Breast epithelium (tissue), 4 donors: ENCODE measurements around the gene RRP8. TPM values are rescaled to one million over a fixed set of nuclear protein-coding genes. Genes with fewer than 3 reads are reported as not detected.
A peak's percentile ranks its signal among the peaks of the same experiment; 100 is the strongest.

ENCODE experiments used
- DNase-seq, 2 donors: peaks; one replicate each; pipeline ENCODE4 v3.0.0-alpha.2; 2019; ENCODE audit warnings: low spot score in 2 of 2
- H3K27ac ChIP-seq, 2 donors: fragments of 200-600 bp; sonication (generic) in 1 of 2; one replicate each; pipeline ENCODE4 v1.5.1; 2016 to 2019; ENCODE audit warnings: mild to moderate bottlenecking in 1 of 2
- H3K27me3 ChIP-seq, 2 donors: fragments of 200-600 bp; sonication (generic) in 1 of 2; one replicate each; pipeline versions ENCODE4 v1.5.1 to v1.6.0; 2017 to 2019; ENCODE audit warnings: control low read depth in 1 of 2, mild to moderate bottlenecking in 1 of 2
- H3K36me3 ChIP-seq: fragments of 200-600 bp; one replicate; pipeline ENCODE4 v1.5.1; 2019
- H3K4me1 ChIP-seq, 2 donors: fragments of 200-600 bp; sonication (generic); one replicate each; pipeline ENCODE4 v1.5.1; 2016 to 2019; ENCODE audit warnings: control low read depth in 1 of 2
- H3K4me3 ChIP-seq, 3 donors: fragments of 200-600 bp; sonication (generic); 1 replicate in 2 of 3; 2 replicates in 1 of 3; pipeline ENCODE4 v1.5.1; 2016 to 2019; ENCODE audit warnings: mild to moderate bottlenecking in 3 of 3, moderate library complexity in 2 of 3
- H3K9me3 ChIP-seq, 2 donors: fragments of 200-600 bp; sonication (generic) in 1 of 2; one replicate each; pipeline ENCODE4 v1.5.1; 2016 to 2019; ENCODE audit warnings: control low read depth in 1 of 2
- CTCF ChIP-seq, 3 donors: fragments of 450-650 bp; IDR thresholded peaks; one replicate each; pipeline ENCODE4 v1.5.1; 2016 to 2017; ENCODE audit warnings: antibody characterized with exemption in 3 of 3, mild to moderate bottlenecking in 3 of 3, moderate library complexity in 3 of 3
- POLR2A ChIP-seq: fragments of 450-650 bp; IDR thresholded peaks from one replicate; pipeline ENCODE4 v1.6.1; 2016; ENCODE audit warnings: antibody characterized with exemption, mild to moderate bottlenecking, moderate library complexity
- POLR2AphosphoS5 ChIP-seq, 3 donors: sonication (generic); formaldehyde crosslinking; IDR thresholded peaks; one replicate each; pipeline ENCODE4 v1.6.1; 2017; ENCODE audit warnings: antibody characterized with exemption in 3 of 3
- intact Hi-C: fragments of 100-400 bp; cut with DNase I; formaldehyde crosslinking; loops from one replicate; pipeline ENCODE4 v1.15.1; 2023; ENCODE audit warnings: low total_unique reads
- total RNA-seq, 3 donors: library from RNA; depleted of rRNA; stranded (reverse); fragments of >200 nt; gene quantifications; one replicate each; pipeline ENCODE4 v1.1.0, GENCODE V29; 2016

The RRP8 gene
- total RNA-seq, 3 donors from 2014 or later: 8.8 to 22.2 (median 20.3) TPM

GRCh38 chr11:6606471-6607189, 3.2 kb upstream of the RRP8 start:
- H3K36me3 ChIP-seq: peaks cover 13% of the 10 kb centered on the region
- TF ChIP-seq CTCF (IDR thresholded peaks at IDR 0.05) (no peak), POLR2AphosphoS5 (IDR thresholded peaks at IDR 0.05) (peak; percentile 54 to 87 (median 58)), POLR2A (no peak)
- intact Hi-C loops: loop anchor here (5.0 kb wide), 1 partner anchor 1566 kb away; no protein-coding TSS in a partner anchor
- H3K4me1 ChIP-seq: peaks cover 6 to 35% of the 10 kb centered on the region in 2 donors
- peak; percentile 81 to 93 for DNase-seq
- peak overlapping the region; percentile 92 to 96 for H3K27ac ChIP-seq
- H3K9me3 ChIP-seq: no peaks in the 10 kb centered on the region
- peak overlapping the region; percentile 10 to 92 (median 56) for H3K4me3 ChIP-seq
- no peaks in the 10 kb centered on the region for H3K27me3 ChIP-seq

- Histone ChIP-seq H3K36me3 (peaks cover 16% of the 10 kb centered on the region), H3K4me1 (peaks cover 6 to 36% of the 10 kb centered on the region in 2 donors), H3K9me3 (no peaks in the 10 kb centered on the region), H3K4me3 (peak overlapping the region; percentile 76 to 93 (median 92)), H3K27ac (peak overlapping the region; percentile 92 to 96), H3K27me3 (no peaks in the 10 kb centered on the region)
- intact Hi-C loops: loop anchor here (5.0 kb wide), 1 partner anchor 1568 kb away; no protein-coding TSS in a partner anchor
- no peak for DNase-seq
- no peak for TF ChIP-seq POLR2A
- no peak for TF ChIP-seq POLR2AphosphoS5 (IDR thresholded peaks at IDR 0.05)
- no peak for TF ChIP-seq CTCF (IDR thresholded peaks at IDR 0.05)
Measured at GRCh38 chr11:6604790-6605189, 1.4 kb upstream of the RRP8 start.

GRCh38 chr11:6604081-6604626, 738 bp upstream of the RRP8 start:
- no peak for DNase-seq
- TF ChIP-seq CTCF (IDR thresholded peaks at IDR 0.05) (no peak), POLR2A (no peak), POLR2AphosphoS5 (IDR thresholded peaks at IDR 0.05) (no peak)
- peak overlapping the region; percentile 92 to 96 for H3K27ac ChIP-seq
- H3K9me3 ChIP-seq: no peaks in the 10 kb centered on the region
- peak overlapping the region; percentile 76 to 93 (median 92) for H3K4me3 ChIP-seq
- intact Hi-C loops: no loop called here
- H3K36me3 ChIP-seq: peaks cover 16% of the 10 kb centered on the region
- H3K27me3 ChIP-seq: no peaks in the 10 kb centered on the region
- H3K4me1 ChIP-seq: peaks cover 6 to 36% of the 10 kb centered on the region in 2 donors

GRCh38 chr11:6602096-6602940, 1.1 kb downstream of the RRP8 start:
- Histone ChIP-seq H3K4me1 (peaks cover 6 to 28% of the 10 kb centered on the region in 2 donors), H3K36me3 (peaks cover 8% of the 10 kb centered on the region), H3K4me3 (peak overlapping the region; percentile 76 to 93 (median 92)), H3K27ac (peak overlapping the region in 1 of 2 donors; percentile 96), H3K9me3 (no peaks in the 10 kb centered on the region), H3K27me3 (no peaks in the 10 kb centered on the region)
- no peak for DNase-seq
- intact Hi-C loops: no loop called here
- no peak for TF ChIP-seq CTCF (IDR thresholded peaks at IDR 0.05)
- no peak for TF ChIP-seq POLR2A
- TF ChIP-seq POLR2AphosphoS5 (IDR thresholded peaks at IDR 0.05): no peak
